ENCODE data around the gene ATP7A. TPM values are rescaled to one million over a fixed set of nuclear protein-coding genes. Genes with fewer than 3 reads are reported as not detected.

The ATP7A gene
- total and polyA plus RNA-seq, 7 experiments from 2014 or later, result 5.4 to 17.4 (median 13.4) TPM

GRCh38 chrX:77894921-77895886 lies 15.3 kb upstream of the ATP7A start, which contains the start of gene MAGT1:
TSS of gene MAGT1 (minus strand) at chrX:77895435. CDS start at chrX:77895410, 25 bp downstream.
- Mint-ChIP-seq H3K4me3 (peak within 1 kb of the TSS; percentile 92 to 99 (median 96)), H3K4me1 (peaks cover 7 to 36% (median 33%) of the 10 kb centered on the region in 7 donors), H3K27ac (peak within 1 kb of the TSS; percentile 97 to 100 (median 99)), H3K27me3 (no peaks in the 10 kb centered on the region), H3K9me3 (no peaks in the 10 kb centered on the region), H3K36me3 (peaks cover 0 to 11% (median 0%) of the 10 kb centered on the region in 5 donors)
- H3K9me3 ChIP-seq (ENCODE audit: control insufficient read depth in 2 of 3, low read length in 3 of 3), result no peaks in the 10 kb centered on the region
- H3K27me3 ChIP-seq (ENCODE audit: control insufficient read depth in 2 of 2, insufficient read depth in 2 of 2, low read length in 2 of 2), result no peaks in the 10 kb centered on the region
- POLR2A ChIA-PET, result interaction anchor here (0.7 to 2.4 kb wide), 6 partner anchors 15 to 1722 kb away, joined by 3 to 14 read pairs (median 3); partner anchors contain the start of genes ATP7A, ATRX and PBDC1
- H3K27ac ChIP-seq (ENCODE audit: low read depth, low read length), result peak within 1 kb of the TSS; percentile 94
- no peaks in the 10 kb centered on the region for H3K36me3 ChIP-seq (ENCODE audit: control insufficient read depth in 2 of 3, insufficient read depth in 3 of 3, low read length in 3 of 3)
- ATAC-seq, result peak; percentile 93
- H3K4me1 ChIP-seq (ENCODE audit: control insufficient read depth in 2 of 2, insufficient read depth in 2 of 2, low read length in 2 of 2), result peaks cover 4 to 15% of the 10 kb centered on the region in 2 donors
- peak; percentile 63 to 96 (median 92) for DNase-seq
- CTCF ChIA-PET, result no interaction called here
- peak within 1 kb of the TSS; percentile 77 for H3K4me3 ChIP-seq (ENCODE audit: low read length)
- intact Hi-C loops (cut with micrococcal nuclease), result loop anchor here (1.0 to 10.0 kb wide), 17 partner anchors 15 to 1748 kb away; partner anchors contain the start of genes ATP7A (in 2 of the 2), ATRX (in 2 of the 2), ITM2A (in 2 of the 2) and PGK1 (in 2 of the 2)

DNA sequence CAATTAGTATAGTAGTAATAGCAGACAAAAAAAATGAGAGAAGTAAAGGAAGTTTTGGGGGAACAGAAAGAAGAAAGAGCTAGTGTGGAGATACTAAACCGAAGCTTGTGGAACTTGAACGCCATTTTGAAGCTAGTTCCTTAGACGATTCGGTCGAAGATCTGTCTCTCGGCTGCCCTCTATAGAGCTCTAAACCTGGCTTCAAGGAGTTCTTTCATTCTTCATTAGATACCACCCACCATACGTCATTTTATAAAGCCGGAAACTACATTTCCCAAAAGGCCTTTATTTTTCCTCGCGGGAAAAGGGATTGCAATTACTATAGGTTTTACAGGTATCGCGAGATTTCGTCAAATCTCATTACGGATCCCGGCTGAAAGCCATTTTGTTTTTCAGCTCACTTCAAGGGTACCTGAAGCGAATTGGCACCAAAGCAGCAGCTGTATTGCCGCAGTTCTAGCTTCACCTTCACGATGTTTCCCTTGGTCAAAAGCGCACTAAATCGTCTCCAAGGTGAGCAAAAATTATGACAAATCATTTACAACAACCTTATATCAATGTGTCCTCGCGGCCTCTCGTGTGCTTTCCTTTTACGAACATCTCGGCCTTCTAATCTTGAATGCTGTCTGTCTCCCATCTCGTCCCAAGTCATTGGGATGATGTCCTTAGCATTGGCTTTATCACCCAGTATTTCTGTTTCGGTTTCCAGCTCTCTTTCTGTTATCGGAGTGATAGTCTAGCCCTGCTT lies 11.2 kb upstream of the ATP7A start, which contains the start of gene COX7B:
COX7B (plus strand) TSS at position 388 of the 748 bp plus-strand sequence; CDS start at position 474, 86 bp downstream.
- ATAC-seq, result peak; percentile 77
- Histone ChIP-seq H3K27me3 (ENCODE audit: control insufficient read depth in 2 of 2, insufficient read depth in 2 of 2, low read length in 2 of 2) (no peaks in the 10 kb centered on the region), H3K27ac (ENCODE audit: low read depth, low read length) (peak within 1 kb of the TSS; percentile 89), H3K4me3 (ENCODE audit: low read length) (peak within 1 kb of the TSS; percentile 75), H3K4me1 (ENCODE audit: control insufficient read depth in 2 of 2, insufficient read depth in 2 of 2, low read length in 2 of 2) (peaks cover 6 to 8% of the 10 kb centered on the region in 2 donors), H3K36me3 (ENCODE audit: control insufficient read depth in 2 of 3, insufficient read depth in 3 of 3, low read length in 3 of 3) (peaks cover 0 to 5% (median 0%) of the 10 kb centered on the region in 3 experiments), H3K9me3 (ENCODE audit: control insufficient read depth in 2 of 3, low read length in 3 of 3) (no peaks in the 10 kb centered on the region)
- H3K27me3 Mint-ChIP-seq, result no peaks in the 10 kb centered on the region
- H3K27ac Mint-ChIP-seq, result peak within 1 kb of the TSS; percentile 91 to 97 (median 96)
- H3K36me3 Mint-ChIP-seq, result peaks cover 0 to 16% (median 3%) of the 10 kb centered on the region in 5 donors
- H3K4me1 Mint-ChIP-seq, result peaks cover 4 to 31% (median 22%) of the 10 kb centered on the region in 7 donors
- peak; percentile 17 to 93 (median 87) for DNase-seq
- intact Hi-C loops (cut with micrococcal nuclease), result loop anchor here (1.0 to 10.0 kb wide), 20 partner anchors 11 to 1752 kb away; partner anchors contain the start of genes ATP7A (in 2 of the 2), ATRX (in 2 of the 2), ITM2A (in 2 of the 2) and PGK1 (in 2 of the 2)
- CTCF ChIA-PET, result interaction anchor here (0.7 to 2.1 kb wide), 5 partner anchors 11 to 1182 kb away, joined by 3 to 15 read pairs (median 5); partner anchors contain the start of gene ATP7A
- no peaks in the 10 kb centered on the region for H3K9me3 Mint-ChIP-seq
- peak within 1 kb of the TSS; percentile 87 to 98 (median 92) for H3K4me3 Mint-ChIP-seq
- POLR2A ChIA-PET, result interaction anchor here (0.8 to 3.9 kb wide), 10 partner anchors 11 to 1751 kb away, joined by 3 to 62 read pairs (median 4); partner anchors contain the start of genes ATP7A and ATRX

DNA sequence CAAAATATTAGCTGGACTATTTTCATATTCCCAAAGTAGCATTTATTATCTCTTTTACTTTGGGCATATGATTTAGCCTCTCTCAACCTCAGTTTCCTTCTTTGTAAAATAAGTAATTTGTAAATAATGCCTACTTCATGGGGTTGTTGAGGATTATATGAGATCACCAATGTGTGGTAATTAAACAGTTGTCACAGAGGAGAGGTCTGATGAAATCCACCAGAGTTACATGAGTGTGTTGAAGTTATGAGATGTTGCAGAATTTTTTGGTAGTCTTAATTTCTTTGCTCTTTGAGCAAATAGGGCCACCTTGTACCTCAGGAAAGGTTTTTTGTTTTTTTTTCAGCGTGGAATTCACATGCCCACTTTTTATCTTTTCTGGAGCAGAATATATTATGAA lies 9.8 kb upstream of the ATP7A start:
- no peaks in the 10 kb centered on the region for H3K9me3 ChIP-seq (ENCODE audit: control insufficient read depth in 2 of 3, low read length in 3 of 3)
- ATAC-seq (no peak), DNase-seq (no peak)
- Mint-ChIP-seq H3K4me1 (peaks cover 0 to 29% (median 20%) of the 10 kb centered on the region in 7 donors), H3K27ac (peak overlapping the region in 6 of 9 donors; percentile 14 to 97 (median 93)), H3K4me3 (peak overlapping the region; percentile 56 to 98 (median 92)), H3K36me3 (peaks cover 0 to 14% (median 3%) of the 10 kb centered on the region in 5 donors), H3K27me3 (no peaks in the 10 kb centered on the region), H3K9me3 (no peaks in the 10 kb centered on the region)
- H3K27me3 ChIP-seq (ENCODE audit: control insufficient read depth in 2 of 2, insufficient read depth in 2 of 2, low read length in 2 of 2), result no peaks in the 10 kb centered on the region
- ChIA-PET CTCF (interaction anchor here (1.1 to 1.7 kb wide), 2 partner anchors 9 to 124 kb away, joined by 3 to 8 read pairs; no protein-coding TSS in a partner anchor), POLR2A (interaction anchor here (3.9 kb wide), 1 partner anchor 10 kb away, joined by 62 read pairs; the partner anchor contains the start of gene ATP7A)
- intact Hi-C loops (cut with micrococcal nuclease), result no loop called here
- peak overlapping the region; percentile 75 for H3K4me3 ChIP-seq (ENCODE audit: low read length)
- H3K36me3 ChIP-seq (ENCODE audit: control insufficient read depth in 2 of 3, insufficient read depth in 3 of 3, low read length in 3 of 3), result peaks cover 0 to 5% (median 0%) of the 10 kb centered on the region in 3 experiments
- H3K27ac ChIP-seq (ENCODE audit: low read depth, low read length), result peak overlapping the region; percentile 89
- H3K4me1 ChIP-seq (ENCODE audit: control insufficient read depth in 2 of 2, insufficient read depth in 2 of 2, low read length in 2 of 2), result peaks cover 6 to 8% of the 10 kb centered on the region in 2 donors

DNA sequence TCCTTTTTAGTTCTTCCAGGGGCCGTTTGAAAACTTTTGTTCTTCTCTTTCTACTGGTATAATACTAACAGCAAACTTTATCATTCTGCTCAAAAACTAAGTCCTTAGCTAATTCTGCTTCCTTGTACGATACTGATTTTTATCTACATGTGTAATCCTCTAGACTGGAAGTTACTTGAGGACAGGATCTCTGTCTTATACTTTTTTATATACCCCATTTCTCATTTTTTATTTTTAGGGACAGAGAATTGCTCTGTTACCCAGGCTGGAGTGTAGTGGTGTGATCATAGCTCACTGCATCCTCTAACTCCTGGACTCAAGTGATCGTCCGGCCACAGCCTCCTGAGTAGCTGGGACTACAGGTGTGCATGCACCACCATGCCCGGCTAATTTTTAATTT lies 9.0 kb upstream of the ATP7A start:
- ATAC-seq, result no peak
- intact Hi-C loops (cut with micrococcal nuclease), result no loop called here
- DNase-seq, result no peak
- H3K36me3 Mint-ChIP-seq, result peaks cover 0 to 14% (median 3%) of the 10 kb centered on the region in 5 donors
- no peak overlapping the region for H3K27ac ChIP-seq (ENCODE audit: low read depth, low read length)
- H3K4me3 ChIP-seq (ENCODE audit: low read length), result no peak overlapping the region
- H3K9me3 ChIP-seq (ENCODE audit: control insufficient read depth in 2 of 3, low read length in 3 of 3), result no peaks in the 10 kb centered on the region
- peaks cover 0 to 27% (median 20%) of the 10 kb centered on the region in 7 donors for H3K4me1 Mint-ChIP-seq
- H3K27me3 ChIP-seq (ENCODE audit: control insufficient read depth in 2 of 2, insufficient read depth in 2 of 2, low read length in 2 of 2), result no peaks in the 10 kb centered on the region
- H3K9me3 Mint-ChIP-seq, result no peaks in the 10 kb centered on the region
- ChIA-PET CTCF (interaction anchor here (1.1 kb wide), 1 partner anchor 8 kb away, joined by 3 read pairs; no protein-coding TSS in a partner anchor), POLR2A (interaction anchor here (0.7 to 3.9 kb wide), 2 partner anchors 10 to 174 kb away, joined by 6 to 62 read pairs; partner anchors contain the start of gene ATP7A)
- no peaks in the 10 kb centered on the region for H3K27me3 Mint-ChIP-seq
- H3K36me3 ChIP-seq (ENCODE audit: control insufficient read depth in 2 of 3, insufficient read depth in 3 of 3, low read length in 3 of 3), result peaks cover 0 to 5% (median 5%) of the 10 kb centered on the region in 3 experiments
- H3K27ac Mint-ChIP-seq, result peak overlapping the region in 4 of 9 donors; percentile 1 to 95 (median 41)
- peak overlapping the region; percentile 25 to 93 (median 59) for H3K4me3 Mint-ChIP-seq
- H3K4me1 ChIP-seq (ENCODE audit: control insufficient read depth in 2 of 2, insufficient read depth in 2 of 2, low read length in 2 of 2), result peaks cover 6 to 8% of the 10 kb centered on the region in 2 donors

DNA sequence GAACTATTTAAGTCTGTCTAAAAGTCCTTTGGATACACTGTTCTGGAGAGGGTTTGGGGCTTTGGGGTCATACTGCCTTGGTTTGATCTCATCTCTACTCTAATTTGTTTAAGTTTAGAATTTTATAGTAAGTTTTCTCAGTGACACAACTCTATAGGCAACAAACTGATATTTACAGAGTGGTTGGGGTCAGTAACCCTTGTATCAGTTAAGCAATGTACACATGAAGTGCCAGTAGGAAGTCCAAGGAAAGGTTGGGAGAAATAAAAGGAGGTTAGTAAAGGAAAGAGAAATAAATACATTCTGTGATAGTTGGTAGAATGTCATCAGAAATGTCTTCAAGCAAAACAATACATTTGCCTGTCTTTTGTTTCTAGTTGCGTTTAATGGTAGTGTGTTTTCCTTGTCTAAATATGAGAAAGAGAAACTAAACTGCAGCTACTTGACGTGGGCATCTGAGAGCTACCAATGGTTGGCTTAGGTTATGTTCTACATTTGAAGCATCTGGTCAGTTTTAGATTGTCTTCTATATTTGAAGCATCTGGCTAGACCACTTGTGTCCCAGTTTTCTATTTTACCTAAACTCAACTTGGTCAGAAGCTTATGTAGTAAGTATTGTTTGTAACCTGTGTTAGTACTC lies 6.9 kb downstream of the ATP7A start:
- peaks cover 0 to 3% (median 0%) of the 10 kb centered on the region in 5 donors for H3K36me3 Mint-ChIP-seq
- intact Hi-C loops (cut with micrococcal nuclease), result loop anchor here (10.0 kb wide), 3 partner anchors 597 to 1743 kb away; partner anchors contain the start of gene PBDC1 (in 1 of the 2)
- Histone ChIP-seq H3K27ac (ENCODE audit: low read depth, low read length) (peak overlapping the region; percentile 54), H3K27me3 (ENCODE audit: control insufficient read depth in 2 of 2, insufficient read depth in 2 of 2, low read length in 2 of 2) (no peaks in the 10 kb centered on the region), H3K9me3 (ENCODE audit: control insufficient read depth in 2 of 3, low read length in 3 of 3) (no peaks in the 10 kb centered on the region), H3K4me1 (ENCODE audit: control insufficient read depth in 2 of 2, insufficient read depth in 2 of 2, low read length in 2 of 2) (peaks cover 0 to 5% of the 10 kb centered on the region in 2 donors), H3K36me3 (ENCODE audit: control insufficient read depth in 2 of 3, insufficient read depth in 3 of 3, low read length in 3 of 3) (no peaks in the 10 kb centered on the region), H3K4me3 (ENCODE audit: low read length) (peak overlapping the region; percentile 17)
- DNase-seq (no peak), ATAC-seq (no peak)
- H3K4me3 Mint-ChIP-seq, result peak overlapping the region in 9 of 10 donors; percentile 25 to 81 (median 63)
- POLR2A ChIA-PET, result interaction anchor here (0.7 kb wide), 1 partner anchor 1223 kb away, joined by 4 read pairs; no protein-coding TSS in a partner anchor
- peak overlapping the region; percentile 14 to 79 (median 71) for H3K27ac Mint-ChIP-seq
- CTCF ChIA-PET, result no interaction called here
- peaks cover 12 to 43% (median 31%) of the 10 kb centered on the region in 7 donors for H3K4me1 Mint-ChIP-seq
- H3K9me3 Mint-ChIP-seq, result peaks cover 0 to 2% (median 0%) of the 10 kb centered on the region in 11 donors
- no peaks in the 10 kb centered on the region for H3K27me3 Mint-ChIP-seq
